Mesendoderm (in vitro differentiated cells): ENCODE results near the gene ESRRG.

Source experiments
- DNase-seq: peaks from one replicate; pipeline ENCODE4 v3.0.0; 2013
- H2AK5ac ChIP-seq: 2 replicates; pipeline ENCODE4 v1.6.1; 2013; ENCODE audit warnings: low read length, inconsistent platforms
- H2BK120ac ChIP-seq: 2 replicates; pipeline ENCODE4 v1.6.1; 2013; ENCODE audit warnings: low read depth, mild to moderate bottlenecking, low read length, moderate library complexity, mixed read lengths
- H2BK15ac ChIP-seq: replicated peaks from 2 replicates; pipeline ENCODE4 v1.6.1; 2013; ENCODE audit warnings: low read depth, mild to moderate bottlenecking, moderate library complexity
- H2BK5ac ChIP-seq: 2 replicates; pipeline ENCODE4 v1.6.1; 2013; ENCODE audit warnings: low read length, inconsistent platforms
- H3K18ac ChIP-seq: 2 replicates; pipeline ENCODE4 v1.6.1; 2013; ENCODE audit warnings: mild to moderate bottlenecking, low read length, mixed read lengths
- H3K23ac ChIP-seq: one replicate; pipeline ENCODE4 v1.6.1; 2013; ENCODE audit warnings: low read length
- H3K27ac ChIP-seq: 2 replicates; pipeline ENCODE4 v1.5.1; 2013; ENCODE audit warnings: low read depth, mild to moderate bottlenecking, inconsistent platforms, low read length, moderate library complexity
- H3K27me3 ChIP-seq: 2 replicates; pipeline ENCODE4 v1.6.1; 2013; ENCODE audit warnings: low read length, control low read depth, mild to moderate bottlenecking, inconsistent platforms; ENCODE audit not compliant: insufficient read depth, poor library complexity
- H3K36me3 ChIP-seq: 2 replicates; pipeline ENCODE4 v1.6.1; 2013; ENCODE audit warnings: low read length, inconsistent platforms; ENCODE audit not compliant: control insufficient read depth, insufficient read depth
- H3K4ac ChIP-seq: one replicate; pipeline ENCODE4 v1.6.1; 2013; ENCODE audit warnings: low read depth, mild to moderate bottlenecking, low read length, moderate library complexity
- H3K4me1 ChIP-seq: 2 replicates; pipeline ENCODE4 v1.6.1; 2013; ENCODE audit warnings: low read depth, low read length, inconsistent platforms; ENCODE audit not compliant: control insufficient read depth
- H3K4me2 ChIP-seq: 2 replicates; pipeline ENCODE4 v1.6.1; 2013; ENCODE audit warnings: low read length
- H3K4me3 ChIP-seq: 2 replicates; pipeline ENCODE4 v1.5.1; 2013; ENCODE audit warnings: mild to moderate bottlenecking, low read length
- H3K56ac ChIP-seq: one replicate; pipeline ENCODE4 v1.6.1; 2013; ENCODE audit warnings: low read length
- H3K79me1 ChIP-seq: 2 replicates; pipeline ENCODE4 v1.6.1; 2013; ENCODE audit warnings: low read length, inconsistent platforms
- H3K79me2 ChIP-seq: 2 replicates; pipeline ENCODE4 v1.6.1; 2013; ENCODE audit warnings: mild to moderate bottlenecking, low read length; ENCODE audit not compliant: control insufficient read depth, insufficient read depth
- H3K9ac ChIP-seq: 2 replicates; pipeline ENCODE4 v1.6.1; 2013; ENCODE audit warnings: low read length, inconsistent platforms
- H4K5ac ChIP-seq: one replicate; pipeline ENCODE4 v1.6.1; 2013; ENCODE audit warnings: low read length
- H4K8ac ChIP-seq: one replicate; pipeline ENCODE4 v1.6.1; 2013; ENCODE audit warnings: low read depth, mild to moderate bottlenecking, control low read depth, low read length, moderate library complexity
- WGBS: extraction: QIAGEN DNeasy Blood & Tissue Kit; methylation state at CpG from one replicate; pipeline ENCODE4 v1.1.7; 2013; ENCODE audit warnings: low lambda C conversion rate, missing lambda C conversion rate; ENCODE audit not compliant: insufficient coverage; ENCODE audit errors: extremely low coverage; 5-methylcytosine and 5-hydroxymethylcytosine counted together

ESRRG gene

GRCh38 chr1:216475659-216476276, 247.5 kb downstream of the ESRRG start:
- Histone ChIP-seq H3K4ac (no peak overlapping the region), H3K23ac (no peak overlapping the region), H3K79me1 (no peaks in the 10 kb centered on the region), H3K4me3 (no peak overlapping the region), H3K56ac (no peak overlapping the region), H3K36me3 (no peaks in the 10 kb centered on the region), H2AK5ac (no peak overlapping the region), H3K18ac (no peak overlapping the region), H3K79me2 (no peaks in the 10 kb centered on the region), H3K4me1 (no peaks in the 10 kb centered on the region), H2BK5ac (no peak overlapping the region), H3K27ac (no peak overlapping the region), H3K4me2 (no peak overlapping the region), H3K27me3 (no peaks in the 10 kb centered on the region), H4K8ac (no peak overlapping the region), H2BK15ac (no peak overlapping the region), H3K9ac (no peak overlapping the region), H4K5ac (no peak overlapping the region), H2BK120ac (no peak overlapping the region)
- WGBS: no CpG with 5 or more reads among the region's 1 CpG
- no peak for DNase-seq

- no peak overlapping the region for H3K4ac ChIP-seq
- H2AK5ac ChIP-seq: no peak overlapping the region
- H3K56ac ChIP-seq: no peak overlapping the region
- H4K5ac ChIP-seq: no peak overlapping the region
- no peak overlapping the region for H2BK15ac ChIP-seq
- no peak overlapping the region for H3K23ac ChIP-seq
- no peak overlapping the region for H3K27ac ChIP-seq
- H3K27me3 ChIP-seq: no peaks in the 10 kb centered on the region
- H3K4me1 ChIP-seq: no peaks in the 10 kb centered on the region
- no peak overlapping the region for H4K8ac ChIP-seq
- no peak overlapping the region for H3K4me2 ChIP-seq
- H3K36me3 ChIP-seq: no peaks in the 10 kb centered on the region
- H3K79me2 ChIP-seq: no peaks in the 10 kb centered on the region
- no CpG with 5 or more reads among the region's 3 CpGs for WGBS
- no peak overlapping the region for H3K18ac ChIP-seq
- no peaks in the 10 kb centered on the region for H3K79me1 ChIP-seq
- no peak overlapping the region for H2BK5ac ChIP-seq
- no peak overlapping the region for H3K4me3 ChIP-seq
- H2BK120ac ChIP-seq: no peak overlapping the region
- H3K9ac ChIP-seq: no peak overlapping the region
- no peak for DNase-seq
Observed at GRCh38 chr1:216466162-216466801, 256.9 kb downstream of the ESRRG start.

- Histone ChIP-seq H2BK120ac (no peak overlapping the region), H4K5ac (no peak overlapping the region), H3K36me3 (no peaks in the 10 kb centered on the region), H3K4me2 (no peak overlapping the region), H3K79me1 (no peaks in the 10 kb centered on the region), H3K27ac (no peak overlapping the region), H2BK5ac (no peak overlapping the region), H3K56ac (no peak overlapping the region), H2BK15ac (no peak overlapping the region), H3K4ac (no peak overlapping the region), H3K4me1 (no peaks in the 10 kb centered on the region), H2AK5ac (no peak overlapping the region), H3K23ac (no peak overlapping the region), H3K9ac (no peak overlapping the region), H3K18ac (no peak overlapping the region), H4K8ac (no peak overlapping the region), H3K79me2 (no peaks in the 10 kb centered on the region), H3K27me3 (no peaks in the 10 kb centered on the region), H3K4me3 (no peak overlapping the region)
- no CpG with 5 or more reads among the region's 1 CpG for WGBS
- no peak for DNase-seq
Observed at GRCh38 chr1:216464489-216464888, 258.7 kb downstream of the ESRRG start.

- no peak overlapping the region for H2BK15ac ChIP-seq
- no peak overlapping the region for H3K9ac ChIP-seq
- H2BK120ac ChIP-seq: no peak overlapping the region
- no peaks in the 10 kb centered on the region for H3K4me1 ChIP-seq
- no peak overlapping the region for H4K8ac ChIP-seq
- peak; percentile 46 for DNase-seq
- no peak overlapping the region for H3K56ac ChIP-seq
- H2BK5ac ChIP-seq: no peak overlapping the region
- WGBS: no CpG with 5 or more reads among the region's 3 CpGs
- no peak overlapping the region for H3K4me2 ChIP-seq
- H3K79me1 ChIP-seq: no peaks in the 10 kb centered on the region
- H3K4me3 ChIP-seq: no peak overlapping the region
- no peak overlapping the region for H3K27ac ChIP-seq
- H4K5ac ChIP-seq: no peak overlapping the region
- no peaks in the 10 kb centered on the region for H3K36me3 ChIP-seq
- no peak overlapping the region for H3K18ac ChIP-seq
- no peak overlapping the region for H3K23ac ChIP-seq
- H3K4ac ChIP-seq: no peak overlapping the region
- H2AK5ac ChIP-seq: no peak overlapping the region
- H3K27me3 ChIP-seq: no peaks in the 10 kb centered on the region
- no peaks in the 10 kb centered on the region for H3K79me2 ChIP-seq
Observed at GRCh38 chr1:216462066-216462775, 261.0 kb downstream of the ESRRG start.

- Histone ChIP-seq H3K4me2 (no peak overlapping the region), H3K4ac (no peak overlapping the region), H3K27me3 (no peaks in the 10 kb centered on the region), H3K4me1 (no peaks in the 10 kb centered on the region), H3K9ac (no peak overlapping the region), H4K8ac (no peak overlapping the region), H3K23ac (no peak overlapping the region), H3K79me1 (no peaks in the 10 kb centered on the region), H2BK5ac (no peak overlapping the region), H2BK15ac (no peak overlapping the region), H3K4me3 (no peak overlapping the region), H3K27ac (no peak overlapping the region), H2BK120ac (no peak overlapping the region), H4K5ac (no peak overlapping the region), H3K36me3 (no peaks in the 10 kb centered on the region), H3K18ac (no peak overlapping the region), H3K56ac (no peak overlapping the region), H3K79me2 (no peaks in the 10 kb centered on the region), H2AK5ac (no peak overlapping the region)
- peak; percentile 16 for DNase-seq
Observed at GRCh38 chr1:216461466-216461865, 261.8 kb downstream of the ESRRG start.
